HG02884 (cell line): ENCODE data around the gene CXXC4.

Source experiments
- ATAC-seq: cut with Tn5 transposase; IDR thresholded peaks from one replicate; pipeline ENCODE4 v1.9.1; 2021; ENCODE audit warnings: mild to moderate bottlenecking, moderate library complexity; ENCODE audit not compliant: unreplicated experiment

The CXXC4 gene

GRCh38 chr4:104490096-104490769 is 4.5 kb downstream of the CXXC4 start:
- ATAC-seq, result peak; percentile 37

- peak; percentile 28 for ATAC-seq
These were observed 5.0 kb downstream of the CXXC4 start for GRCh38 chr4:104489731-104490095.

- ATAC-seq, result no peak
These were observed 6.5 kb downstream of the CXXC4 start for GRCh38 chr4:104488151-104488550.

- no peak for ATAC-seq
These were observed 7.8 kb downstream of the CXXC4 start for GRCh38 chr4:104486716-104487504.

DNA sequence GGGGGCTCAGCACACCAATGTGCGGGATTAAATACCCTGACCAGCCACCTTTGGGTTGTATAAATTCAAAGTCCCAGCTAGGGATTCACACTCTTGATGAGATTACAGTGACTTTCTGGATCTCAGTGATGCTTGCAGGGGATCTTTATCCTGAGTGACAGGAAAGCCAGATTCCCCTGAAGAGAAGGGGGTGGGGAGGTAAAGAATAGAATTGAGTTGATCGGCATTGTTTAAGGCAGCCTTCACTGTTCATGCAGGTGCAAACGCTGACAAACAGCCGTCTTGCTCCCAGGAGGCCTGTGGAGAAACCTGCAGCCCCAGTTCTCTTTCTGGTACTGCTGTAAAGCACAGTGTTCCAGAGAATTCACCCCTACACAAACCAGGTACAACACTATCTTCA is 19.0 kb downstream of the CXXC4 start:
- ATAC-seq, result no peak

GRCh38 chr4:104472766-104473165 is 21.9 kb downstream of the CXXC4 start:
- ATAC-seq, result no peak

GRCh38 chr4:104470770-104471169 is 23.9 kb downstream of the CXXC4 start:
- ATAC-seq, result no peak

- ATAC-seq, result no peak
These were observed 24.9 kb downstream of the CXXC4 start for GRCh38 chr4:104469794-104470193.

DNA sequence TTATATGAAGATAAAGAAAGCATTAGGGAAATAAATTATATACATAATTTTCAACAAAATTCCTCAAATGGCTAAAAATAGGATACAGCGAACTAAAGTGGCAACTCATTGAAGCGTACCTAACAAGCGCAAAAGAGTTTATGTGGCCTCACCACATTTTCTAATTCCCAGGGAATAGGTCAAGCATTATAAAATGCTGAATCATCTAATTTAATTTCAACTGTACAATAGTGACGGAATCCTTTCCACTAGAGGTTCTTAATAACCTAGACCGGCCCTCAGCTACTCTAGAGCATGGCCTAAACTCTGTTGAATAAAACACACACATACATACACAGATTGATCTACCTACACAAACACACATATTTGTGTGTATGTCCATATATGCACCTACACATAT is 29.1 kb downstream of the CXXC4 start:
- ATAC-seq, result no peak

DNA sequence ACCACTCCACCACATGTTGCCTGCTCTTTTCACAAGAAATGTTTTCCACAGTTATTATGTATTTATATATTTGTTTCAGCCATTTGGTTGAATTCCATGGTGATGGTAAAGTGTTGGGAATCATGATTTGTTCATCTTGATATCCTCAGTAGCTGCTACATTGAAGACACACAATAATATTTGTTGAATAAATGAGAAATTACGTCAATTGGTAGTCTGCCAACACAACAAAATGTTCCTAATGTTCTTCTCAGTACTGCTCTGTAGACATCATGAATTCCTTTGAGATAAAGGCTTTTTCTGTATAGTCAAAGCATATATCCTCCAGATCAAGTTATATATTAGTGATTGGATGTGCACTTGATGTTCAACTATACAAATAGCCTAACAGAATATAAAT is 29.5 kb downstream of the CXXC4 start:
- ATAC-seq, result no peak

DNA sequence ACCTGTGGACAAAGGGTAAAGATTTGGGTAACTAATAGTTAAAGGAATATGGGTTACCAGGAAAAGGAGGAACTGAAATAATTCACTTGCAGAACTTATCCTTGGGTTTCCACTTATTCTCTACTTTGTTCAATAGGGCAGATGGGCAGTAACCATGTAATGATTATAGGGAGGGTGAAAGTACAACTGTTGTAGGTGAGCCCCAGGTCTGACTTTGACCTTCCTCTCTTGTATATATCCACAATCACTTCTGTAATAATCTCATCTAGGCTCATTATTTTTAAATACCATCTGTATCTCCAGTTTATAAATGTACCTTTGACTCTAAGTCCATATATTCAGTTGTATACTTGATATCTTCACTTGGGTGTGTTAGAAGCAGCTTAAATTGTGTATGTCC is 32.1 kb downstream of the CXXC4 start:
- no peak for ATAC-seq

DNA sequence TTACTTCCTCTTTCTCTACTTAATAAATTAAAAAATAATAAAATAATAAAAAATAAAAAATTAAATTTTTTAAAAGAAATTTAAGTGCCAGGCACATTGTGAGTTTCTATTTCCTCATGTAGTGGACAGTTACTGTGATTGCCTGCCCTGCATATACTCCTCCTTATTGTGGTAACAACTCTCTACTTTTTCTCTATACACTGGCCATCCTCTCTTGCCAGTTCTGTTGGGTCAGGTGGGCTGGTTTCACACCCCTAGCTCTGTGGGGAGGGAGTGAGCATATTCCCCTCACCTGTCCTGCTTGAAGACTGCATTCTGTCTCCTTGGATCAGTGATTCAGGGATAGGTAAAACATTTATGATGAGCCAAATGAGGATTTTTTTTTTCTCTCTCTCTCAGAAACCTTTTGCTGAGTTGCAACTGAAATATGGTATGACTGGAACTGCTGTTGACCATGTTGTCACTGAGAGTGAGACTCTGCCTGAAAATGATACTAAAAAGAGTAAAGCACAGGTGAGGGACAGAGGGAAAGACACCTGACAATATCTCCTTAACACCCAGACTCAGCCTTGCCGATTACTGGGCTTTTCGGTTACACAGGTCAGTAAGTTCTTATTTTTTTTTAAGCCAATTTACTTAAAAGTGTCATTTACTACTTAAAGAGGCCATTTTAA is 37.2 kb downstream of the CXXC4 start:
- ATAC-seq, result peak; percentile 58

DNA sequence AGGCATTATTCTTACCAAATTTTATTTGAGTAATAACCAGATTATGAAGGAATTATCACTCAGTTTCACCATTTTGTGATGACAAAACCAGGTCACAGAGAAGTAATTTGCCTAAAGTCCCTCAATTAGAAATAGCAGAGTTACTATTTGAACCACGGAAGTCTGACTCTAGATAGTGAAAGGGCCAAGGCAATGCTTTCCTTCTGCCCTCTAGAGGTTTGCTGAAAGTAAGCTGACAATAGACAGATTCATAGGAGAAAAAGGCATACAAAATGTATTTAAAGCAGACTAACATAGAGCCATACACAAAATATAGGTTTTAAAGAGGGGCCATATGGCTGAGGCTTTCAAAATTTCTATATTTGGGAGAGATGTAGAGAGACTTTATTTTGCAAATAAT is 43.1 kb downstream of the CXXC4 start:
- peak; percentile 49 for ATAC-seq

DNA sequence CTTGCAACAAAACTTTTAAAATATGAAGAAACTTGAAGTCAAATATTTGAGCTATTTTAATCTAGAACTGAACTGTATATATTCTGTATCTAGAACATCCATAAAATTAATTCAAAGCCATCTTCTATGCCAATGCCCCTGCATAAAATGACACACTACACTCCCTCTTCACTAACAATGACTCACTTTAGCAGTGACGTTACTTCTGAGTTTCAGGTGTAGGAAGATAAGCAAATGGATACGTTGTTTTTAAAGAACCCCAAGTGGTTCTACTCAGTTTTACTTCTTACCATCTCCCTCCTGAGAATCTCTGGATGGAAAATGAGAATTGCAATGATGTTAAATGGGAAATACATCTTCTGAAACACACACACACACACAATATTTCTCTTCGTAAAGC is 45.2 kb downstream of the CXXC4 start:
- ATAC-seq, result no peak

GRCh38 chr4:104447294-104447693 is 47.4 kb downstream of the CXXC4 start:
- no peak for ATAC-seq

- no peak for ATAC-seq
These were observed 48.0 kb downstream of the CXXC4 start for GRCh38 chr4:104446431-104447278.

- ATAC-seq, result no peak
These were observed 50.0 kb downstream of the CXXC4 start for GRCh38 chr4:104444685-104445084.

GRCh38 chr4:104436542-104436941 is 58.2 kb downstream of the CXXC4 start:
- no peak for ATAC-seq

- ATAC-seq, result no peak
These were observed 65.4 kb downstream of the CXXC4 start for GRCh38 chr4:104429150-104429741.

- no peak for ATAC-seq
These were observed 68.7 kb downstream of the CXXC4 start for GRCh38 chr4:104425948-104426347.

DNA sequence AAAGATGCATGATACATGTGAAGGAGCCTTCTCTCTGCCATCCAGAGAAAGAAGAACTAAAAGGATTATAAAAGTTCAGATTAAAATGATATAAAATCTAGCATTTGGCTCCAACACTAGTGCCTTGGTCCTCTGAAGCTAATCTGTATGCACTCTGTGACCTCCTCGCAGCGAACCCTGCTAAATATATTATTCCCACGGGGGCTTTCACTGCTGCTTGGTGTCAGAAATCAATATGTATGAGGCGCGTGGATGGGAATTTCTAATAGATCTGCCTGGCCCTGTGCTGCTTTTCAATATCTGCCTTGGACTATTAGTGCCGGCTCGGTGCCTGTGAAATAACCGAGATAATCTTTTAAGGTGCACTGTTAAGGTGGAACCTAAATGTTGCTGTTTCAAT is 69.7 kb downstream of the CXXC4 start:
- ATAC-seq, result no peak
